HCT116 (cell line): ENCODE data around the gene C6orf62. TPM values are rescaled to one million over a fixed set of nuclear protein-coding genes. Genes with fewer than 3 reads are reported as not detected.

Experiments
- ATAC-seq: fragments of 200-7000 bp; cut with Tn5 transposase; 2 replicates; pipeline ENCODE4 v1.9.1; 2020; ENCODE audit warnings: mild to moderate bottlenecking, moderate library complexity
- BruUV-seq: library from RNA; stranded (reverse); fragments of 400-500 nt; replicated peaks from 2 replicates; lab custom pipeline; 2021; lab: Mats Ljungman, UMichigan
- CTCF ChIA-PET: fragments of 300-600 bp; sonication (Branson Sonifier 250); formaldehyde crosslinking; loops from one replicate; lab custom pipeline; 2021; ENCODE audit warnings: antibody characterized with exemption; lab: Charles Lee
- POLR2A ChIA-PET: fragments of 300-600, 350-600 bp; sonication (Branson Sonifier 250); formaldehyde crosslinking; loops from one replicate; lab custom pipeline; 2021; ENCODE audit warnings: antibody characterized with exemption; lab: Charles Lee
- RAD21 ChIA-PET, 2 experiments: fragments of 300-600 bp; sonication (Branson Sonifier 250); formaldehyde crosslinking; loops; one replicate each; lab custom pipeline; 2023; ENCODE audit warnings: low total read pairs in 2 of 2; ENCODE audit not compliant: uncharacterized antibody in 2 of 2, unreplicated experiment in 2 of 2, low non-redundant PET in 1 of 2; lab: Charles Lee
- DNase-seq: peaks from one replicate; pipeline ENCODE4 v3.0.0-alpha.2; 2010; ENCODE audit warnings: low read depth, low spot score
- H2AFZ ChIP-seq: fragments of 200-600 bp; shearing (Covaris generic), sonication (generic); 2 replicates; pipeline ENCODE4 v1.6.1; 2017; ENCODE audit warnings: low read depth, mixed run types, mixed read lengths, antibody characterized with exemption, low read length; ENCODE audit not compliant: poor library complexity, severe bottlenecking
- H3K27ac ChIP-seq: 2 replicates; pipeline ENCODE4 v1.5.1; 2012; ENCODE audit warnings: low read depth, low read length
- H3K27me3 ChIP-seq: fragments of 200-600 bp; sonication (generic); 2 replicates; pipeline ENCODE4 v1.6.1; 2016; ENCODE audit warnings: mixed run types, low read length, mixed read lengths; ENCODE audit not compliant: insufficient read depth
- H3K36me3 ChIP-seq, 2 experiments: fragments of 200-500 bp in 1 of 2; fragments of 200-600 bp in 1 of 2; sonication (Bioruptor generic) in 1 of 2; sonication (generic) in 1 of 2; 2 replicates each; pipeline versions ENCODE4 v1.5.1 to v1.6.1; 2014 to 2016; ENCODE audit warnings: low read length in 2 of 2, inconsistent platforms in 1 of 2, mixed read lengths in 1 of 2, mixed run types in 1 of 2; ENCODE audit not compliant: insufficient read depth in 2 of 2, control insufficient read depth in 1 of 2
- H3K4me1 ChIP-seq, 2 experiments: fragments of 200-600 bp in 1 of 2; sonication (generic) in 1 of 2; 2 replicates each; pipeline versions ENCODE4 v1.5.1 to v1.6.1; 2012 to 2017; ENCODE audit warnings: low read length in 2 of 2, inconsistent platforms in 1 of 2, mild to moderate bottlenecking in 1 of 2, mixed read lengths in 1 of 2, mixed run types in 1 of 2, moderate library complexity in 1 of 2; ENCODE audit not compliant: insufficient read depth in 2 of 2, control insufficient read depth in 1 of 2
- H3K4me2 ChIP-seq: fragments of 200-600 bp; sonication (generic); 2 replicates; pipeline ENCODE4 v1.6.1; 2017; ENCODE audit warnings: mixed run types, low read length, mixed read lengths
- H3K4me3 ChIP-seq, 2 experiments: fragments of 200-600 bp in 1 of 2; sonication (generic) in 1 of 2; replicated peaks in 1 of 2; 2 replicates each; pipeline ENCODE4 v1.5.1; 2011 to 2016; ENCODE audit warnings: low read length in 2 of 2, control low read depth in 1 of 2, low read depth in 1 of 2, mild to moderate bottlenecking in 1 of 2, mixed read lengths in 1 of 2, mixed run types in 1 of 2
- H3K79me2 ChIP-seq: fragments of 200-600 bp; sonication (generic); 2 replicates; pipeline ENCODE4 v1.6.1; 2017; ENCODE audit warnings: mild to moderate bottlenecking, mixed run types, low read length, moderate library complexity, mixed read lengths; ENCODE audit not compliant: insufficient read depth
- H3K9ac ChIP-seq: fragments of 200-600 bp; sonication (generic); 2 replicates; pipeline ENCODE4 v1.6.1; 2016; ENCODE audit warnings: low read length, mixed read lengths
- H3K9me2 ChIP-seq: fragments of 200-600 bp; sonication (generic), shearing (Covaris generic); 2 replicates; pipeline ENCODE4 v1.6.1; 2017; ENCODE audit warnings: mixed run types, mild to moderate bottlenecking, moderate library complexity; ENCODE audit not compliant: insufficient read depth
- H3K9me3 ChIP-seq, 2 experiments: fragments of 200-500 bp in 1 of 2; fragments of 200-600 bp in 1 of 2; sonication (Bioruptor generic) in 1 of 2; sonication (generic) in 1 of 2; 2 replicates each; pipeline ENCODE4 v1.6.1; 2014 to 2017; ENCODE audit warnings: low read length in 2 of 2, mixed read lengths in 2 of 2, inconsistent platforms in 1 of 2, low read depth in 1 of 2, mild to moderate bottlenecking in 1 of 2, mixed run types in 1 of 2, moderate library complexity in 1 of 2; ENCODE audit not compliant: control insufficient read depth in 1 of 2, insufficient read depth in 1 of 2
- H4K20me1 ChIP-seq: fragments of 200-600 bp; sonication (generic), shearing (Covaris generic); 2 replicates; pipeline ENCODE4 v1.6.1; 2017; ENCODE audit warnings: mixed run types, mild to moderate bottlenecking, moderate library complexity; ENCODE audit not compliant: insufficient read depth
- RAD21 ChIP-seq: IDR thresholded peaks from 2 replicates; pipeline ENCODE4 v1.6.1; 2012; ENCODE audit warnings: low read depth, mild to moderate bottlenecking
- SIN3A ChIP-seq: IDR thresholded peaks from 2 replicates; pipeline ENCODE4 v1.6.1; 2012; ENCODE audit warnings: low read depth
- SRF ChIP-seq: IDR thresholded peaks from 2 replicates; pipeline ENCODE4 v1.6.1; 2012; ENCODE audit warnings: low read depth
- TCF7L2 ChIP-seq: IDR thresholded peaks from 2 replicates; pipeline ENCODE4 v1.7.0; 2011; ENCODE audit warnings: borderline replicate concordance, inconsistent platforms; ENCODE audit not compliant: insufficient read depth, insufficient read length; ENCODE audit errors: extremely low read depth
- YY1 ChIP-seq: IDR thresholded peaks from 2 replicates; pipeline ENCODE4 v1.6.1; 2011; ENCODE audit warnings: low read length, low read depth, moderate library complexity, mild to moderate bottlenecking; ENCODE audit not compliant: insufficient replicate concordance; ENCODE audit errors: extremely low read depth
- ZFX ChIP-seq: fragments of 450-650 bp; IDR thresholded peaks from 2 replicates; pipeline ENCODE4 v1.6.1; 2017
- ZNF274 ChIP-seq: fragments of 200-500 bp; sonication (Bioruptor generic); IDR thresholded peaks from 2 replicates; pipeline ENCODE4 v1.6.1; 2014; ENCODE audit warnings: mild to moderate bottlenecking, low read depth, low read length, inconsistent platforms
- intact Hi-C: fragments of 100-400 bp; cut with micrococcal nuclease; formaldehyde crosslinking; loops from 2 replicates; pipeline ENCODE4 v1.10.0; 2022
- total RNA-seq: library from RNA; stranded (reverse); gene quantifications from one replicate; pipeline ENCODE4 v1.2.1, GENCODE V29; 2021; ENCODE audit not compliant: unreplicated experiment
- TF ChIP-seq, protein P1 (sequence below): IDR thresholded peaks from 2 replicates; pipeline ENCODE4 v1.6.1; 2012
- TF ChIP-seq, protein P2 (sequence below): IDR thresholded peaks from 2 replicates; pipeline ENCODE4 v1.6.1; 2012; ENCODE audit warnings: low read depth
- TF ChIP-seq, protein P3 (sequence below): IDR thresholded peaks from 2 replicates; pipeline ENCODE4 v1.6.1; 2012

C6orf62 gene
- total RNA-seq, 1 experiment from 2014 or later, result 103 TPM

DNA sequence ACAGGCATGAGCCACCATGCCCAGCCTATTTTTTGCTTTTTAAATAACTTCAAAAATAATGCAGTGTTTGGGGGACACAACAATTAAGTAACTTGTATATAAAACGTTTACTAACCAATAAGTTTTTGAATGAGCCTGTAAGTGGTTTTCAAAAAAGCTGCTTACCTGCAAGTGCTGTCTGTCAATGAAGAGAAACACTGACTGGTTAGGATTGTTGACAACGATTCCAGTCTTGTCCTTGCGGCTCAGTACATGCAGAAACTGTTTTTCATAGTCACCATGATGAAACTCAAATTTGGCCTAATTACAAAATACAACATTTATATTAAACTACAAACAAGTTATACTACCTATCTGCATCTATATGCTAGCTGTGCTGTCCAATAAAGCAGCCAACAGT, 10.3 kb downstream of the C6orf62 start:
- CTCF ChIA-PET, result no interaction called here
- POLR2A ChIA-PET, result no interaction called here
- TF ChIP-seq, protein P1, sequence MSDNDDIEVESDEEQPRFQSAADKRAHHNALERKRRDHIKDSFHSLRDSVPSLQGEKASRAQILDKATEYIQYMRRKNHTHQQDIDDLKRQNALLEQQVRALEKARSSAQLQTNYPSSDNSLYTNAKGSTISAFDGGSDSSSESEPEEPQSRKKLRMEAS, result no peak
- TF ChIP-seq RAD21 (no peak), ZNF274 (no peak), SRF (no peak), YY1 (no peak), SIN3A (no peak), ZFX (no peak), TCF7L2 (no peak)
- TF ChIP-seq, protein P2, sequence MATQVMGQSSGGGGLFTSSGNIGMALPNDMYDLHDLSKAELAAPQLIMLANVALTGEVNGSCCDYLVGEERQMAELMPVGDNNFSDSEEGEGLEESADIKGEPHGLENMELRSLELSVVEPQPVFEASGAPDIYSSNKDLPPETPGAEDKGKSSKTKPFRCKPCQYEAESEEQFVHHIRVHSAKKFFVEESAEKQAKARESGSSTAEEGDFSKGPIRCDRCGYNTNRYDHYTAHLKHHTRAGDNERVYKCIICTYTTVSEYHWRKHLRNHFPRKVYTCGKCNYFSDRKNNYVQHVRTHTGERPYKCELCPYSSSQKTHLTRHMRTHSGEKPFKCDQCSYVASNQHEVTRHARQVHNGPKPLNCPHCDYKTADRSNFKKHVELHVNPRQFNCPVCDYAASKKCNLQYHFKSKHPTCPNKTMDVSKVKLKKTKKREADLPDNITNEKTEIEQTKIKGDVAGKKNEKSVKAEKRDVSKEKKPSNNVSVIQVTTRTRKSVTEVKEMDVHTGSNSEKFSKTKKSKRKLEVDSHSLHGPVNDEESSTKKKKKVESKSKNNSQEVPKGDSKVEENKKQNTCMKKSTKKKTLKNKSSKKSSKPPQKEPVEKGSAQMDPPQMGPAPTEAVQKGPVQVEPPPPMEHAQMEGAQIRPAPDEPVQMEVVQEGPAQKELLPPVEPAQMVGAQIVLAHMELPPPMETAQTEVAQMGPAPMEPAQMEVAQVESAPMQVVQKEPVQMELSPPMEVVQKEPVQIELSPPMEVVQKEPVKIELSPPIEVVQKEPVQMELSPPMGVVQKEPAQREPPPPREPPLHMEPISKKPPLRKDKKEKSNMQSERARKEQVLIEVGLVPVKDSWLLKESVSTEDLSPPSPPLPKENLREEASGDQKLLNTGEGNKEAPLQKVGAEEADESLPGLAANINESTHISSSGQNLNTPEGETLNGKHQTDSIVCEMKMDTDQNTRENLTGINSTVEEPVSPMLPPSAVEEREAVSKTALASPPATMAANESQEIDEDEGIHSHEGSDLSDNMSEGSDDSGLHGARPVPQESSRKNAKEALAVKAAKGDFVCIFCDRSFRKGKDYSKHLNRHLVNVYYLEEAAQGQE, result no peak
- TF ChIP-seq, protein P3, sequence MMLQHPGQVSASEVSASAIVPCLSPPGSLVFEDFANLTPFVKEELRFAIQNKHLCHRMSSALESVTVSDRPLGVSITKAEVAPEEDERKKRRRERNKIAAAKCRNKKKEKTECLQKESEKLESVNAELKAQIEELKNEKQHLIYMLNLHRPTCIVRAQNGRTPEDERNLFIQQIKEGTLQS, result no peak
- BruUV-seq, result no TSS peak
- H3K36me3 ChIP-seq, result peaks cover 68 to 71% of the 10 kb centered on the region in 2 experiments
- DNase-seq, result no peak
- H3K9me2 ChIP-seq, result no peaks in the 10 kb centered on the region
- H3K27me3 ChIP-seq, result no peaks in the 10 kb centered on the region
- no peaks in the 10 kb centered on the region for H3K4me1 ChIP-seq
- H3K9ac ChIP-seq, result no peak overlapping the region
- H3K4me3 ChIP-seq, result no peak overlapping the region
- H3K79me2 ChIP-seq, result peaks cover 51% of the 10 kb centered on the region
- ATAC-seq, result no peak
- intact Hi-C loops, result loop anchor here (10.0 kb wide), 1 partner anchor 306 kb away; no protein-coding TSS in a partner anchor
- RAD21 ChIA-PET, result no interaction called here
- H2AFZ ChIP-seq, result no peak overlapping the region
- H4K20me1 ChIP-seq, result peaks cover 28% of the 10 kb centered on the region; the same call in 1 of the 2 replicates
- no peak overlapping the region for H3K27ac ChIP-seq
- no peak overlapping the region for H3K4me2 ChIP-seq
- H3K9me3 ChIP-seq, result no peaks in the 10 kb centered on the region
